Mesendoderm (in vitro differentiated cells): ENCODE measurements around the gene NLN.

ENCODE experiments used
- DNase-seq: peaks from one replicate; pipeline ENCODE4 v3.0.0; 2013
- H2AK5ac ChIP-seq: 2 replicates; pipeline ENCODE4 v1.6.1; 2013; ENCODE audit warnings: low read length, inconsistent platforms
- H2BK120ac ChIP-seq: 2 replicates; pipeline ENCODE4 v1.6.1; 2013; ENCODE audit warnings: low read depth, mild to moderate bottlenecking, low read length, moderate library complexity, mixed read lengths
- H2BK15ac ChIP-seq: replicated peaks from 2 replicates; pipeline ENCODE4 v1.6.1; 2013; ENCODE audit warnings: low read depth, mild to moderate bottlenecking, moderate library complexity
- H2BK5ac ChIP-seq: 2 replicates; pipeline ENCODE4 v1.6.1; 2013; ENCODE audit warnings: low read length, inconsistent platforms
- H3K18ac ChIP-seq: 2 replicates; pipeline ENCODE4 v1.6.1; 2013; ENCODE audit warnings: mild to moderate bottlenecking, low read length, mixed read lengths
- H3K23ac ChIP-seq: one replicate; pipeline ENCODE4 v1.6.1; 2013; ENCODE audit warnings: low read length
- H3K27ac ChIP-seq: 2 replicates; pipeline ENCODE4 v1.5.1; 2013; ENCODE audit warnings: low read depth, mild to moderate bottlenecking, inconsistent platforms, low read length, moderate library complexity
- H3K27me3 ChIP-seq: 2 replicates; pipeline ENCODE4 v1.6.1; 2013; ENCODE audit warnings: low read length, control low read depth, mild to moderate bottlenecking, inconsistent platforms; ENCODE audit not compliant: insufficient read depth, poor library complexity
- H3K36me3 ChIP-seq: 2 replicates; pipeline ENCODE4 v1.6.1; 2013; ENCODE audit warnings: low read length, inconsistent platforms; ENCODE audit not compliant: control insufficient read depth, insufficient read depth
- H3K4ac ChIP-seq: one replicate; pipeline ENCODE4 v1.6.1; 2013; ENCODE audit warnings: low read depth, mild to moderate bottlenecking, low read length, moderate library complexity
- H3K4me1 ChIP-seq: 2 replicates; pipeline ENCODE4 v1.6.1; 2013; ENCODE audit warnings: low read depth, low read length, inconsistent platforms; ENCODE audit not compliant: control insufficient read depth
- H3K4me2 ChIP-seq: 2 replicates; pipeline ENCODE4 v1.6.1; 2013; ENCODE audit warnings: low read length
- H3K4me3 ChIP-seq: 2 replicates; pipeline ENCODE4 v1.5.1; 2013; ENCODE audit warnings: mild to moderate bottlenecking, low read length
- H3K56ac ChIP-seq: one replicate; pipeline ENCODE4 v1.6.1; 2013; ENCODE audit warnings: low read length
- H3K79me1 ChIP-seq: 2 replicates; pipeline ENCODE4 v1.6.1; 2013; ENCODE audit warnings: low read length, inconsistent platforms
- H3K79me2 ChIP-seq: 2 replicates; pipeline ENCODE4 v1.6.1; 2013; ENCODE audit warnings: mild to moderate bottlenecking, low read length; ENCODE audit not compliant: control insufficient read depth, insufficient read depth
- H3K9ac ChIP-seq: 2 replicates; pipeline ENCODE4 v1.6.1; 2013; ENCODE audit warnings: low read length, inconsistent platforms
- H4K5ac ChIP-seq: one replicate; pipeline ENCODE4 v1.6.1; 2013; ENCODE audit warnings: low read length
- H4K8ac ChIP-seq: one replicate; pipeline ENCODE4 v1.6.1; 2013; ENCODE audit warnings: low read depth, mild to moderate bottlenecking, control low read depth, low read length, moderate library complexity
- WGBS: extraction: QIAGEN DNeasy Blood & Tissue Kit; methylation state at CpG from one replicate; pipeline ENCODE4 v1.1.7; 2013; ENCODE audit warnings: low lambda C conversion rate, missing lambda C conversion rate; ENCODE audit not compliant: insufficient coverage; ENCODE audit errors: extremely low coverage; 5-methylcytosine and 5-hydroxymethylcytosine counted together

NLN gene

DNA sequence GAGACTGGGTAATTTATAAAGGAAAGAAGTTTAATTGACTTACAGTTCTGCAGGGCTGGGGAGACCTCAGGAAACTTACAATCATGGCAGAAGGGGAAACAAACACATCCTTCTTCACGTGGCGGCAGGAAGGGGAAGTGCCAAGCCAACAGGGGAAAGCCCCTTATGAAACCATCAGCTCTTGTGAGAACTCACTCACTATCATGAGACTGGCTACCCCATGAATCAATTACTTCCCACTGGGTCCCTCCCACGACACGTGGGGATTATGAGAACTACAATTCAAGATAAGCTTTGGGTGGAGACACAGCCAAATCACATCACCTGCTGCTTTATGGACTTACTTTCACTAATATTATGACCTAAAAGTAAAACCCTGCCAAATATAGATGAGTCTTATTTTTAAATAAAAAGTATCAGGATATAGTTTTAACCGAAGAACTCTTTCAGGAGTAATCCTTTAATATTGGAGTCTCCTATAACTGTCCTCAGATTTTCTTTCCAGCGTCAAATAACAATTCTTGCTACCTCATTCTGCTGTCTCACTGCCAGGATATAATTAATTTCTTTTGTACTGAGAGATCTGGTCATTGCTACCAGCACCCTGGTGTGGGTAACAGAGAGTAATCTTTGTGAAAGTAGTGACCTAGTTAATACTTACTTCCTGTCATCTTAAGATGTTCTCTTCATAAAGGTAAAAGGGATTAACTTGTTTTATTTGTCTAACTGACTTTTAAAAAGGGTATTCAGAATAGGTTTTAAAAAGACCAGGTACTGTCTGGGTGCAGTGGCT is 68.6 kb downstream of the NLN start:
- Histone ChIP-seq H3K27ac (no peak overlapping the region), H3K4me3 (no peak overlapping the region), H3K56ac (no peak overlapping the region), H3K4ac (no peak overlapping the region), H4K8ac (no peak overlapping the region), H3K27me3 (no peaks in the 10 kb centered on the region), H3K9ac (no peak overlapping the region), H2BK5ac (no peak overlapping the region), H3K4me1 (no peaks in the 10 kb centered on the region), H3K23ac (no peak overlapping the region), H2BK120ac (no peak overlapping the region), H3K79me2 (no peaks in the 10 kb centered on the region), H2AK5ac (no peak overlapping the region), H3K18ac (no peak overlapping the region), H3K79me1 (no peaks in the 10 kb centered on the region), H4K5ac (no peak overlapping the region), H3K4me2 (no peak overlapping the region), H2BK15ac (no peak overlapping the region), H3K36me3 (no peaks in the 10 kb centered on the region)
- DNase-seq: peak; percentile 19
- no CpG with 5 or more reads among the region's 6 CpGs for WGBS

DNA sequence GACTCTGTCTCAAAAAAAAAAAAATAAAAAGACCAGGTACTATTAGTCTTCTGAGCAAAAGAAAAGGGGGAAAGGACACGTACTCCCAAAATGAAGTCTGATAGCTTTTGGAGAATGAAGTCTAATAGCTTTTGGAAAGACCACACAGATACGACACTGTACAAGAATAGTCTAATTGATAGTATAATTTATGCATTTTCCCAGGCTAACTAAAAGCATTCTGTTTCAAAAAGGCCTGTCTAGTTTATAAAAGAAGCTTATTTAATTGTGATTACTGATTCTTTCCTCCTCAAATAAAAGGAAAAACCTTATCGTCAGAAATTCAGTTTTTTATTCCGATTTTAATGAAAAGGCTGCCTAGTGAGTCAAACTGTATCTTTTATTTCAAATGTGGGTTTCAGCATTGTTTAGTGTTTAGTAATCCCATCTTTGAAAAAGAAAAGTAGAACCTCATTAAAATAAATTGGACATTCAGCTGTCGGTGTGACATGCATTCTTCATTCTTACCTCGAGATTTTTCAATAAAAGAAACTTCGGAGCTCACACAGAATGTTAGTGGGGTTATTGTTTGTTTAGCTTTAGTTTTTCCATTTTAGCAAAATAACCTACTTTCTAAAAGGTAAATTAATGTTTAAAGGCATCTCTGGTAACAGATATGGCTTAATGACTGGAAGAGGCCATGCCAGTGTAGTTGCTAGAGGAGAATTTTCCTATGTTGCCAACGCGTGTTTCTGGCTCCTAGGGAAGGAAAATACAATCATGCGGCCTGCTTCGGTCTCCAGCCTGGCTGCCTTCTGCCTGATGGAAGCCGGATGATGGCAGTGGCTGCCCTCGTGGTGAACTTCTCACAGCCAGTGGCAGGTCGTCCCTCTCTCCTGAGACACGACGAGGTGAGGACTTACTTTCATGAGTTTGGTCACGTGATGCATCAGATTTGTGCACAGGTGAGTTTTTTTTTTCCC is 70.0 kb downstream of the NLN start:
- H3K9ac ChIP-seq: no peak overlapping the region
- no peak overlapping the region for H3K4ac ChIP-seq
- H3K79me1 ChIP-seq: no peaks in the 10 kb centered on the region
- no peak overlapping the region for H2AK5ac ChIP-seq
- no peak overlapping the region for H2BK120ac ChIP-seq
- H3K4me3 ChIP-seq: no peak overlapping the region
- H3K18ac ChIP-seq: no peak overlapping the region
- no peak overlapping the region for H2BK15ac ChIP-seq
- DNase-seq: no peak
- H3K79me2 ChIP-seq: no peaks in the 10 kb centered on the region
- H3K36me3 ChIP-seq: no peaks in the 10 kb centered on the region
- no peak overlapping the region for H3K23ac ChIP-seq
- H2BK5ac ChIP-seq: no peak overlapping the region
- no CpG with 5 or more reads among the region's 17 CpGs for WGBS
- H3K4me2 ChIP-seq: no peak overlapping the region
- H3K56ac ChIP-seq: no peak overlapping the region
- H3K27ac ChIP-seq: no peak overlapping the region
- no peak overlapping the region for H4K8ac ChIP-seq
- no peaks in the 10 kb centered on the region for H3K4me1 ChIP-seq
- no peaks in the 10 kb centered on the region for H3K27me3 ChIP-seq
- H4K5ac ChIP-seq: no peak overlapping the region

DNA sequence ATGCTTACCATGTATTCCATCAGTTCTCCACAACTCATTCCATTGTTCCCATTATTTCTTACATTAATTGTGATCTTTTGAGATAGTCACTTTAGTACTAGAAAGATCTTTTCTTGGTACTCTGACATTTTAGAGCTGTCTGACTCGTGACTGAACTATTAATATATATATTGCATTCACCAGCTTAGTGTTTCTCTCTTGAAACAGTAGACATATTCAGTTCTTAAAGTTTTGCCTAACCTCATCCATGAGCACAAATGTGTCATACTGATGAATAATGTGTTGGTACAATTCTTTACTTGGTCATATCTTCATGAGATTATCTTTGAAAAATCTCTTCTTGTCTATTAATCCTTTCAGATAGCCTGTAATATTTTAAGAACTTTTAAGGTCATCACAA is 74.3 kb downstream of the NLN start:
- Histone ChIP-seq H3K4me2 (no peak overlapping the region), H3K4me3 (no peak overlapping the region), H3K27me3 (no peaks in the 10 kb centered on the region), H2BK15ac (no peak overlapping the region), H3K18ac (no peak overlapping the region), H2BK5ac (no peak overlapping the region), H2BK120ac (no peak overlapping the region), H3K56ac (no peak overlapping the region), H3K27ac (no peak overlapping the region), H3K79me1 (no peaks in the 10 kb centered on the region), H2AK5ac (no peak overlapping the region), H3K23ac (no peak overlapping the region), H3K79me2 (no peaks in the 10 kb centered on the region), H4K8ac (no peak overlapping the region), H3K4me1 (no peaks in the 10 kb centered on the region), H3K9ac (no peak overlapping the region), H4K5ac (no peak overlapping the region), H3K4ac (no peak overlapping the region), H3K36me3 (peaks cover 2% of the 10 kb centered on the region)
- DNase-seq: no peak
- no CpG with 5 or more reads among the region's 1 CpG for WGBS

DNA sequence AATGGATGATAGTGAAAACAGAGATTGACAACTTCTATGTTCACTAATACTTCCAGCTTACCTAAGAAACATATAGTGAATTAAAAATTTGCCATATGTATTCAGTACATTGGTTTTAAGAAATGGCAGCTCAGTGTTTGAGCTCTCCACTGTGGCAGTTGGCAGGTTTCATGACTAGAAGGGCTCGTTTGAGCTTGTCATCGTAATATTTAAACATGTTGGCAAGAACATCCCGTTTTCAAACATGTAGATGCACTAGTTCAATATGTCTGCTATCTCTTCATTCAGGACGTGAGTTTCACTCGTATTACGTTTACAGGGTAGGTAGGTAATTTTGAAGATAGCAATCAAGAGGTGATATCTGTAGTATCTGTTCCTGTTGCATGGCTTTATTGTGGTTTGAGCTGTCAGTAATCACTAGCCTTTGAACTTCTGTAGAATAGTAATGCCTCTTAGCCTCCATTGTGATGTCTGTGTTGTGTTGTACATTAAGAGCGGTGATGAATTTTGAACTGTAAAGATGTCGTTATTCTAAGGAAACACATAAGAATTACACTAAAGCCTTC is 74.8 kb downstream of the NLN start:
- peaks cover 2% of the 10 kb centered on the region for H3K36me3 ChIP-seq
- H3K56ac ChIP-seq: no peak overlapping the region
- no peaks in the 10 kb centered on the region for H3K4me1 ChIP-seq
- H3K79me2 ChIP-seq: no peaks in the 10 kb centered on the region
- H3K27me3 ChIP-seq: no peaks in the 10 kb centered on the region
- no peak overlapping the region for H3K18ac ChIP-seq
- WGBS: no CpG with 5 or more reads among the region's 8 CpGs
- H3K4ac ChIP-seq: no peak overlapping the region
- H4K5ac ChIP-seq: no peak overlapping the region
- H2BK5ac ChIP-seq: no peak overlapping the region
- H2AK5ac ChIP-seq: no peak overlapping the region
- H3K4me2 ChIP-seq: no peak overlapping the region
- H2BK120ac ChIP-seq: no peak overlapping the region
- no peak overlapping the region for H2BK15ac ChIP-seq
- H3K27ac ChIP-seq: no peak overlapping the region
- no peak for DNase-seq
- H3K4me3 ChIP-seq: no peak overlapping the region
- no peak overlapping the region for H3K23ac ChIP-seq
- no peak overlapping the region for H3K9ac ChIP-seq
- H4K8ac ChIP-seq: no peak overlapping the region
- H3K79me1 ChIP-seq: no peaks in the 10 kb centered on the region

DNA sequence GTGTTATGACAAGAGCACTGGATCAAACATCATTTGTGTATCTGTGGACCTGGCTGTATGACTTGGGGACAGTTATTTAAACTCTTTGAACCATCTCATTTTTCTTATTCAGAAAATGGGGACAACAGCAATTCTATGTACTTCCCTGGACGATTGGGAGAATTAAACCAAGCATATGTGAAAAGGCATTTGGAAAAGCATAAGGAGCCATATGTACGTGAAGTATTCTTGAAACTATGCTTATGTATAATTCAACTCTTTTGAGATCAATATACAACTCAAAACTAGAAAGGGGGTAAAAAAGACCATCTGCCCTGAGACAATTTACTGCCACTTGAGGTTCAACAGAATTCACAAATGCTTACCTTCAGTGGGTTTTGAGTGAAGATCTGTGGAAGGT is 75.5 kb downstream of the NLN start:
- no peak overlapping the region for H3K23ac ChIP-seq
- H4K8ac ChIP-seq: no peak overlapping the region
- H3K4ac ChIP-seq: no peak overlapping the region
- no peaks in the 10 kb centered on the region for H3K79me1 ChIP-seq
- no peaks in the 10 kb centered on the region for H3K4me1 ChIP-seq
- peaks cover 2% of the 10 kb centered on the region for H3K36me3 ChIP-seq
- no peak overlapping the region for H3K9ac ChIP-seq
- H3K79me2 ChIP-seq: no peaks in the 10 kb centered on the region
- no peak overlapping the region for H2BK5ac ChIP-seq
- H3K4me3 ChIP-seq: no peak overlapping the region
- DNase-seq: no peak
- no peak overlapping the region for H3K27ac ChIP-seq
- no CpG with 5 or more reads among the region's 2 CpGs for WGBS
- H3K18ac ChIP-seq: no peak overlapping the region
- H3K56ac ChIP-seq: no peak overlapping the region
- H2BK15ac ChIP-seq: no peak overlapping the region
- H3K27me3 ChIP-seq: no peaks in the 10 kb centered on the region
- H4K5ac ChIP-seq: no peak overlapping the region
- H3K4me2 ChIP-seq: no peak overlapping the region
- no peak overlapping the region for H2AK5ac ChIP-seq
- H2BK120ac ChIP-seq: no peak overlapping the region
